ENCODE results near the gene PLPP4.

The PLPP4 gene

DNA sequence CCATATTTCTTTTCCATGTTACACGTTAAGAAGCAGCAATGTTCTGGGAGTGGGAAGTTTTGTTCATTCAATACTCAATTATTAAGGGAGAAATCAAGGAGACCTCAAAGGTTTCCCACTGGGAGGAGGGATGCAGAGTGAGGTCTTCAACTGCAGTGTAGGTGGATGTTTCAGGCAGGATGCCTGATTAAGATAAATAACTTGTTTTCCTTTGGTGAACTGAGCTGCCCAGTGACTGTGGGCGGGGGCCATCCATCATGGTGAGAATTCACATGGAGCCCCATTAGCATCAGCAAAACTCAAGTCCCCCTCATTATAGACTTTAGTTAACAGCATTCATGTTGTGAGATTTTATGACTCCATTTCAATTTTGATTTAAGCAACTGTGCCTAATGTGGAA, 121.1 kb downstream of the PLPP4 start:
- DNase-seq (ENCODE audit: low spot score): no peak

DNA sequence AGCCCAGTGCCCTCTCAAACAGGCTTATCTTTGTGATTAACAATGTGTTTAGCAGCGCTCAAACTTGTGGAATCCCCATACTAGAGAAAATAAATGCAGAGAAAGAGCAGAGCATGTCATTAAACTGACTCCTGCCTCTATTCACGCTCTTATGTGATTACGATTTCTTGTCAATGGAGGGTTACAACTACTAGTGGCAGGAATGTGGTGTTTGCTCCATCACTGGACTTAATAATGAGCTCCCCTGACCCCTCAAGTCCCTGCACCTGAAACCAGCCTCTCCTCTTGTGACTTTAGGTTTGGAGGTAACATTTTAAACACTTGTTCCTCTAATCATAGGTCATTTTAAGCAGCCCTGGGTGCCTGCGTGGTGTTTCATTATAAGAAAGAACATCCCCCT, 121.9 kb downstream of the PLPP4 start:
- no peak for DNase-seq (ENCODE audit: low spot score)

GRCh38 chr10:120580918-120581895, 124.2 kb downstream of the PLPP4 start:
- no peak for DNase-seq (ENCODE audit: low spot score)

GRCh38 chr10:120582753-120583152, 125.7 kb downstream of the PLPP4 start:
- no peak for DNase-seq (ENCODE audit: low spot score)

DNA sequence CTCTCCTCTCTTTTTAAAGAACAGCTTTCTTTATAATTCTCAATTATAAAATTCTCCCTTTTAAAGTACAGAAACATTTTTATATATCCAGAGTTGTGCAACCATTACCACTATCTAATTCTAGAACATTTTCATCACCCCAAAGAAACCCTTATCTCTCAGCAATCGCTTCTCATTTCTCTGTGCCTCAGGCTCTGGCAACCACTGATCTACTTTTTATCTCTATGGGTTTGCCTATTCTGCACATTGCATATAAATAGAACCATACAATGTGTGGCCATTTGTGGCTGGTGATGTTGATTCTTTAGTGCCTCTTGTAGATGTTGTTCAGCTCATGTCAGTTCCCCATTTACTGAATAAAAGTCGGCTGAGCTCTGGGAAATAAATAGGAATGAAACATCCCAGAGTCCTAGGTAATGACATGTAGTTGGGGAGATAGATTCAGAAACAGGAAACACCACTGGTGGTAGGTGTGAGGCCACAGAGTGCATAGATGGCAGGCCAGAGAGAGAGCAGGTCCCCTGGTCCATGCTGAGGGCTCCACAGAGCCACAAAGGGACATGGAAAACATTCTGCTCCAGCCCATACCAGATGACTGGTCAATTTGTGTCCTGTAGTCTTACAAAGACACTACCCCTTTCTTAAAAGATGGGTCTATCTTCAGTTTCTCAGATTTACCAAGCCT, 126.5 kb downstream of the PLPP4 start:
- DNase-seq (ENCODE audit: low spot score): no peak

DNA sequence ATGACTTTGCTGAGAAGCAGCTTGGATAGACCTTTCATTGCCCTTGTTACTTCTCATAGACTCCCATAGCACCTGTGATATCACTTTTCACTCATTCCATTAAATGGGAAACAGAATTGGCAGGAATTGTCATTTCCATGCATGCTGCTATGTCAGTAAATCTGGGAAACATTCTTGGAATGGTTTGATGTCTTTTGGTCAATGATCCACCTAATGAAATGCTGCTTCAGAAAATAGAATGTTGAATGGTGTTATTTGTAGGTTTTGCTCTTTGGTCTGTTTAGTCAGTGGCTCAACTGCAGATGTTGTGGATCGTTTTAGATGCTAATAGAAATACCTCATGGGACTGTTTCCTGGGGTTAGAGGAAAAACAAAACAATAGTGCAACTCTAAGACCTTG, 127.8 kb downstream of the PLPP4 start:
- DNase-seq (ENCODE audit: low spot score): no peak

DNA sequence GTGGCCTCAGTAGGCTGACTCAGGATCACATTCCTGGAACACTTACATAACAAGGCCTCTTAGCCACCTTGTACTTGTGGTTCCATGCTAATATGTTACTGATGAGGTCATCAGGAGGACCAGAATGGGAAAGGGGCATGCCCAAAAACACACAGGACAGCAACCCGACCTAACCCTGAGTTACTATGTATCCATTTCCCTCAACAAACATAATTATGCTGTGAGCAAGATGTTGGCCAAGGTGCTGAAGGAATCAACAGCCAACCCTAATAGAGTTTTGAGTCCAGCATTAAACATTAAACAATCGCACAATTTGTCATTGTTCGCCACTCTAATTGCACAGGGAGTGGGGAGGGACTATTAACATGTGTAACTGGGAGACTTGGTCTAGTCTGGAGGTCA, 129.4 kb downstream of the PLPP4 start:
- DNase-seq (ENCODE audit: low spot score): no peak

DNA sequence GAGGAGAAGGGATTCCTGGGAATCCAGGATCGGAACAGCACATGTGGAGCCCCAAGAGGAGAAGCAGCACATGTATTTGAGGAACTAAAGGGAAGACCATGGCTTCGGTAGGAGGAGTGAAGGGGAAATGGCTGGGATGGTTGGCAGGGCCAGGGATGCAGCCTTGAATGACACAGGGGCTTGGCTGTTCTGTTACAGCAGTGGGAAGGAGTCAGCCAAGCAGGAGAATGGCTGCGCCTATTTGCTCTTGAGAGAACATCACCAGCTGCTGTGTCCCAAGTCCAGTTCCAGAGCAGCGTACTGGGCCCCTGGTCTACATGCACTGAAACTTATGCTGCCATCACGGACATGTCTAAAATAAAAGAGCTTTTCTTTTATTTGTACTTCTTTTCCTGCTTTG, 130.0 kb downstream of the PLPP4 start:
- no peak for DNase-seq (ENCODE audit: low spot score)

DNA sequence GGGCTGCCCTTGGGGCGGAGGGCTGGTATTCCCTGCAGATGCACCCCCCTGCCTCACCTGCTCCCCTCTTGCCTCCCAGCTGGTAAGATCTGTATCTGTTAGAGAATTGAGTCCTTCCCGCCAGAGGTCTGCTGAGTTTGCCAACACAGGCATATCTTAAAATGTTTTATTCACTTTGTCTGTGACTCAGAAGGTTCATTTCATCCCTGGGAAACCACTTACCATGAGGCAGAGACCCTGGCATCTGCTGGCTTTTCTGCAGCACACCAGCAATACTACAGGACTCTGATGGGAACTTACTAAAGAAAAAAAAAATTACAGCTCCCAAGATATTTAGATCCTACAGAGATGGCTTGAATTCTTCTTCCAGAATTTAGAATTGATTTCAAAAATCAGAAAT, 131.3 kb downstream of the PLPP4 start:
- no peak for DNase-seq (ENCODE audit: low spot score)

DNA sequence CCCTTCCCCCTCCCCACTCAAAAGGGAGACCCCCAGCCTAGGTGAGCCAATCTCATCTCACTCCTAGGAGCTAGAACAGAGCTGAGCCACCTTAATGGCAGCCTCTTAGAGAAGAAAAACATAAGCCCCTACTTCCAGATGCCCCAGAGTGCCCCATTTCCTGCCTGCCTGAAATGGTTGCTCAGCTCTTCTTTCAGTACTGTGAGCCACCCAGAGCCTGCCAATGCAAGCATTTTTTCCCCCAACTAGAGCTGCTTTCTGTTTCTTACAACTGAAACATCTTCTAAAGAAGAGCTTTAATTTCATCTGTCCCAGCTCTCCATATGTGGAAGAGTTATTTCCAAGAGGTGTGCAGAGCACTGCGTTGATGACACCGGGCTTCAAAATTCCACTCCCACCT, 136.7 kb downstream of the PLPP4 start:
- no peak for DNase-seq (ENCODE audit: low spot score)

- DNase-seq (ENCODE audit: low spot score): no peak
These were observed 140.9 kb downstream of the PLPP4 start for GRCh38 chr10:120597902-120598301.

DNA sequence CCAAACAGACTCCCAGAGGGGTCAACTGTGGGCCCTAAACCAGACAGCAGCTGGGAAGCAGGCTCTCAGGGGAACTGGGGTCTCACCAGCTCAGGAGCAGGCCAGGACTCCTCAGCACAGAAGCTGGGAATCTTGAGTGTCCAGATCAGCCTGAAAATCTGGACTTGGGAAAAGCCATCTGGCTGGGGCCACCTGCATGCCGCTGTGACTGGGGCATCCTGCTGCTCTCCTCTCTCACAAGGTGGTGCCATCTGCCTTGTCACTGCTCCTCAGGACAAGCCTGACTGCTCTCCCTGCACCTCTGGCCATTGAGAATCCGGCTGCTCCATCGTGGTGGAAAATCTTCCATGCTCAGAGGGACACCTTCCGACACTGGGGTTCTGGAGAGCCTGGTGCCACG, 141.4 kb downstream of the PLPP4 start:
- no peak for DNase-seq (ENCODE audit: low spot score)

DNA sequence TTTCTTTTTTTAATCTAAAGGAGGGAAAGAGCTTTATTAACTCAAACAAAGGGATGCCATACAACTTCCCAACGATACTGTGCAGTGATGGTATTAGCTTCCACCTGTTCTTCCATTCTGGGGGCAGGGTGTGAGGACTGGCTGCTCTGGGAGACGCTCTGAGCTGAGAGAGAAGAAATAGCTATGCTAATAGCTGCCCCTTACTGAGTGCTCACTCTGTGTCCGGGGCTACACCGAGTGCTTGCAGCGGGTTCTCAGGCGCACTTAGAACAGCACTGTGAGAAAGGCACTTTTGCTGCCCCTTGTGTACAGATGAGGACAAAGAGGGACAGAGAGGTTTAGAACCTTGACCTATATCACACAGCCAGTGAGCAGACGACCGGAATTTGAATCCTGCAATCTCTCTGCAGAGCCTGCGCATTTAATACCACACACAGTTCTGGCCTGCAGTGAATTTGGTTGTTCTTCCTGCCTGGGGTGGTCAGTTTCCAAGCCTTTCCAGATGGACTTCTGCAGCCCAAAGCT, 142.2 kb downstream of the PLPP4 start:
- DNase-seq (ENCODE audit: low spot score): no peak

GRCh38 chr10:120600871-120601649, 144.0 kb downstream of the PLPP4 start:
- DNase-seq (ENCODE audit: low spot score): no peak

DNA sequence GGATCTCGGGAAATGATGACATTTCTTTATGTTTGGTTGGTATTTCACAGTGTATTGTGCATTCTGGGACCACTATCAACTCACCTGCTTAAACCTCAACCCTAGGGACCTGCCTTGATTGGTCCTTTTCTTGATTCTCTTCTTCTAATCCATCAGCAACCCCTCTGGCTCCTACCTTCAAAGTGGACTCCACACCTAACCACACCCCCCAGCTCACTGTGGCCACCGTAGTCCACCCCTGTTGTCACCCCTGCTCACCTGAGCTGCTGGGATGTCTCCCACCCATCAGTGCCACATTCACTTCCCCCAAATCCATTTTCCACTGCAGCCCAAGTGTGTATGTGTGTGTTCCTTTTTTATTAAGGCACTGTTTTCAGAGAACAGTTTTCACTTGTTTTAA, 145.0 kb downstream of the PLPP4 start:
- DNase-seq (ENCODE audit: low spot score): no peak

- DNase-seq (ENCODE audit: low spot score): no peak
These were observed 148.4 kb downstream of the PLPP4 start for GRCh38 chr10:120605410-120605809.

DNA sequence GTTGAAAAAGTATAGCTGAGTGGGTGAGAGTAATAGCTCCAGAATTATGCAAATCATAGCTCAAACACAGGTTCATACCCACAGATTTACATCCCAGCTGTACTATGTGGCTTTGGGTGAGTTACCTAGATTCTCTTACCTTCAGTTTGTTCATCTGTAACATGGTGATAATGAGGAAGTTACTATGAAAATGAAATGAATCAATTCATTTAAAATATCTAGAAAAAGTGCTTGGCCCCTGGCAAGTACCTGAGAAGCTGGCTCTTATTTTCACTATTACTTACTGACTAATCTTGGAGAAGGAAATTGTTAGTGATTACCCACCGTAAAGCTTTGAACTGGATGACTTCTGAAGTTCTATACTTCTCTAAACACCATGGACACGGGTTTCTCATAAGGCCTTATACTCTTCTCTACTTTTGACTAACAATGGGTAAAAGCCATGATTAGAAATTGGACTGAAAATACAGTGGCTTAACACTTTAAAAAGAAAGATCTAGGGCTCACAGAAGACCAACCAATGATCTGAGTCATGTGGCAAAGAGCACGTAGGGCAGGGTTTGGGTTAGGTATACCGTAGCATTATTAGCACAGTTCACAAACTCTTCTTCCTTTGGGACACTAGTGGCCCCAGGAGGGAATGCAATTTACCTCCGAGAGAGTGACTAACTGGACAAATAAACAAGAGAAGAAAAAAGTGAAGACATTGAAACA, 149.2 kb downstream of the PLPP4 start:
- no peak for DNase-seq (ENCODE audit: low spot score)

DNA sequence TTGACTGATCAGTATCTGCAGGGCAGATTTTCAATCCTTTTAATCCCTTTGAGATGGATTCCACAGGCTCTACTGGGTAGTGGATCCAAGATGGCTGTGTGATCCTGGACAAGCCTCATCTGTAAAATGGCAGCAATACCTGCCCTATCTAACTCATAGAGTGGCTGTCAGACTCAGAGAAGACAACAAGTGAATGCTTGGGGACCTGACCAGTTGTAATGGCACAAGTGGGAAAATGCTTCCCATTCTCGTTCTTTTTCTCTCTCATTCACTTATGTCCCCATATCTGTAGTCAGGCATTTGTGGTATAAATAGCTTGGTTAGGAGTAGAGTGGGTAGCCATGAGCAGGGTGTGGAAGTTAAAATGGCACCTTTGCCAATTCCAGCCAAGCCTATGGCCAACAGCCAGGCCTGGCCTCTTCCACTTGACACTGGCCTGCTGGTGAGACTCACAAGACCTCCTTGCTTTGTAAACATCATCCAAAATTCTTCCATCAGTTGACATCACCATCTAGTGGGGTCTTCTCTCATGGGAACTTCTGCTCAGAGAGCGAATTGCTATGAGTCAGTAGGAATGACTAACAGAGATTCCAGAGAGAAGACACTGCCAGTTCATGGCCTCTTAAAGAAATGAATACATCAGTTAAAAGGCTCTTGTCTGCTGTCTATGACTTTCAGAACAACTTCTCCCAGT, 150.1 kb downstream of the PLPP4 start:
- DNase-seq (ENCODE audit: low spot score): no peak

DNA sequence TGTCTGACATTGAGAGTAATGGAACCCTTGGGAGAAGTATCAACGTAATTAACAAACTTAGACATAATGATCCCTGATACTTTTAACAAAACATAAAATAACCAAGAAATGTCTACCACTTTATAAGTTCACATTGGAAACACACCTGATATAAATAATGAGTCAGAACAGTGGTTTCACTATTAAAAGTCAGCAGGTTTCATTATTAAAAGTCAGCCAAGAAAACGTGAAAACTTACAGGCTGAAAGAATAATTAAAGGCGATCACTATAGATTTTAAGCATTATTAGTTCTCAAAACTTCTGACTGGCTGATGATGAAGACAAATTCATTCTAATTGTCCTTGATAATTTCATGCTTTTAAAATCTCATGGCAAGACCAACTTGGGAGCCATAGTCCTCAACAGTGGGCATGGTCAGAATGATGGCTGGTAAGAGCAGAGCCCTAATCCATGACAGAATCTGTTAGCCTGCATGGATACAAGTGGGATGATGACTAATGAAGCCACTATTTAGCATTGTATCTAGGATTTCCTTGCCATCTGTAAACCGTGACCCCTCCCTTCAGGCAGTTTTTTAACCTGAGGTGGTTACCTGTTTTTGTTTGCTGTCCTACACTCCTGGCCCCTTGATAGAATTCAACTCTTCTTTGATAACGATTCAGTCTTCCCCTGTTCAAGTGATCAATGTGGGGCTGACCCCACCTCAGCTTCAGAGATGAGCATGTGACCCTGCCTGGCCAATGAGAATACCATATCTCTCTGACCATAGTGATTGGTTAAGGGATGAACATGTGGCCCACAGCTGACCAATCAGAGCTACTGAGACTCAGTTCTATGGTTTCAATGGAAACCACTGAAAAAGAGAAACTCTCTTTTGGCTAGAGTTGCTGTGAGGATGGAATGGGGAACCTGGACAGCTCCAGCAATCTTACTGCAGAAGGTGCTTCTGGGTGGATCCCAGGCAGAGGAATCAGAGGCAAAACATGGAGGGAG, 151.0 kb downstream of the PLPP4 start:
- no peak for DNase-seq (ENCODE audit: low spot score)

DNA sequence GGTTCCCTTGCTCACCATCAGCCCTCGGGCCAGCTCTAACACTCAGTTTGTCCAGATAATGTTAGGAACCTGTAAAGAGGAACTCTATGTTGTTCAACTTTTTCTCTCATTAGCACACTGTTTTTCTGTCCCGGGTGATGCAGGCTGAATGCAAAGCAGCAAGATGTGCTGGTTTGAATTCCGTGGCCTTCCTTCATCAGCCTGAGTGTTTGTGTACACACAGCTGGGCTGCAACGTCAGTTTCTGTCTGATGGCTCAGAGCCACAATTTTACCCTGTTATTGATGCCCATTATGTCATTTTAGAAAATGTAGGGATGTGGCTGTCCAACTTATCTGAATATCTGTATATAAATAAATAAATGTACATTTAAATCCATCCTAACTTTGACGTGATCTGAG, 152.0 kb downstream of the PLPP4 start:
- DNase-seq (ENCODE audit: low spot score): no peak

All from HuH-7 (cell line).